ENCODE measurements around the gene A2ML1.
"Not testable (repeated sequence)": the region's sequence is repeated elsewhere in the genome, so short reads cannot be mapped to it uniquely, and the experiment has no call there.

GRCh38 chr12:8788706-8789105 is 33.7 kb upstream of the A2ML1 start:
- TF ChIP-seq CTCF (IDR thresholded peaks at IDR 0.05; ENCODE audit: insufficient read depth, low read depth, low read length); EZH2 (IDR thresholded peaks at IDR 0.05; ENCODE audit: insufficient read depth, low read length): not testable (repeated sequence)

All from astrocyte (in vitro differentiated cells and primary cell).